ENCODE results near the gene C1orf226. TPM values are rescaled to one million over a fixed set of nuclear protein-coding genes. Genes with fewer than 3 reads are reported as not detected.
A peak's percentile ranks its signal among the peaks of the same experiment; 100 is the strongest.

Gene C1orf226
- total RNA-seq, 2 experiments from 2014 or later = not detected

DNA sequence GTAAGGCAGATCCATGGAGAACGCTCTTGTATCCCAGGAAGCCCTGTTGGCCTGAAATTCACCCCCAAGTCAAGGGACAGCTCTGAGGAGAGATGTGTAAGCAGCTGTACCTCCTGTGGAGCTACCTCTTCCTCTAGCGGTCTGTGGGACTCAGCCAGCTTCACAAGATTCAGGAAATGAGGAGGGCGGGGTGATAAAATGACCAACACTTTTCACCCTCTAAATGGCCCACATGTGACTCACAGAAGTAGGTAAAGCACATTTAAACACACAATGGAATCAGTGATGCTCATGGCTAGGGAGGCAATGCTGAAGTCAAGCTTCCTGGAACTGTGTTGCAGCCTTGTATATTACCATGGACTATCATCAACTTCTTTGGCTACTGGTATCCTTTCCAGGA, 30.5 kb downstream of the C1orf226 start, which contains the start of gene SH2D1B:
Gene SH2D1B, minus strand, starts transcription at position 135 of the 400 bp plus-strand sequence. Its CDS starts 120 bp downstream, at position 15.
- Histone ChIP-seq H3K36me3 (ENCODE audit: insufficient read depth, low read length) (no peaks in the 10 kb centered on the region), H3K9me3 (ENCODE audit: control insufficient read depth in 1 of 2, insufficient read depth in 1 of 2, low read length in 2 of 2) (no peaks in the 10 kb centered on the region), H3K27ac (ENCODE audit: low read depth in 1 of 2, low read length in 2 of 2) (no peak within 1 kb of the TSS), H3K4me1 (ENCODE audit: insufficient read depth, low read length) (no peaks in the 10 kb centered on the region), H3K4me3 (ENCODE audit: low read length) (no peak within 1 kb of the TSS), H3K27me3 (ENCODE audit: control insufficient read depth in 1 of 2, insufficient read depth in 2 of 2, low read length in 2 of 2) (peaks cover 8 to 10% of the 10 kb centered on the region in 2 experiments)
- no peaks in the 10 kb centered on the region for H3K36me3 Mint-ChIP-seq (ENCODE audit: low read depth)
- POLR2A ChIA-PET = no interaction called here
- H3K4me1 Mint-ChIP-seq (ENCODE audit: low read depth) = no peaks in the 10 kb centered on the region
- peak in 1 of 14 experiments; percentile 16 for DNase-seq
- CTCF ChIA-PET = no interaction called here
- H3K27ac Mint-ChIP-seq = no peak within 1 kb of the TSS
- ATAC-seq (ENCODE audit: poor library complexity) = no peak
- H3K4me3 Mint-ChIP-seq = no peak within 1 kb of the TSS
- intact Hi-C loops (cut with DNase I, micrococcal nuclease) = no loop called here
- TF ChIP-seq, protein P1, sequence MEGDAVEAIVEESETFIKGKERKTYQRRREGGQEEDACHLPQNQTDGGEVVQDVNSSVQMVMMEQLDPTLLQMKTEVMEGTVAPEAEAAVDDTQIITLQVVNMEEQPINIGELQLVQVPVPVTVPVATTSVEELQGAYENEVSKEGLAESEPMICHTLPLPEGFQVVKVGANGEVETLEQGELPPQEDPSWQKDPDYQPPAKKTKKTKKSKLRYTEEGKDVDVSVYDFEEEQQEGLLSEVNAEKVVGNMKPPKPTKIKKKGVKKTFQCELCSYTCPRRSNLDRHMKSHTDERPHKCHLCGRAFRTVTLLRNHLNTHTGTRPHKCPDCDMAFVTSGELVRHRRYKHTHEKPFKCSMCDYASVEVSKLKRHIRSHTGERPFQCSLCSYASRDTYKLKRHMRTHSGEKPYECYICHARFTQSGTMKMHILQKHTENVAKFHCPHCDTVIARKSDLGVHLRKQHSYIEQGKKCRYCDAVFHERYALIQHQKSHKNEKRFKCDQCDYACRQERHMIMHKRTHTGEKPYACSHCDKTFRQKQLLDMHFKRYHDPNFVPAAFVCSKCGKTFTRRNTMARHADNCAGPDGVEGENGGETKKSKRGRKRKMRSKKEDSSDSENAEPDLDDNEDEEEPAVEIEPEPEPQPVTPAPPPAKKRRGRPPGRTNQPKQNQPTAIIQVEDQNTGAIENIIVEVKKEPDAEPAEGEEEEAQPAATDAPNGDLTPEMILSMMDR (IDR thresholded peaks at IDR 0.05) = no peak
- peaks cover 37% of the 10 kb centered on the region for H3K27me3 Mint-ChIP-seq
- H3K9me3 Mint-ChIP-seq = no peaks in the 10 kb centered on the region

DNA sequence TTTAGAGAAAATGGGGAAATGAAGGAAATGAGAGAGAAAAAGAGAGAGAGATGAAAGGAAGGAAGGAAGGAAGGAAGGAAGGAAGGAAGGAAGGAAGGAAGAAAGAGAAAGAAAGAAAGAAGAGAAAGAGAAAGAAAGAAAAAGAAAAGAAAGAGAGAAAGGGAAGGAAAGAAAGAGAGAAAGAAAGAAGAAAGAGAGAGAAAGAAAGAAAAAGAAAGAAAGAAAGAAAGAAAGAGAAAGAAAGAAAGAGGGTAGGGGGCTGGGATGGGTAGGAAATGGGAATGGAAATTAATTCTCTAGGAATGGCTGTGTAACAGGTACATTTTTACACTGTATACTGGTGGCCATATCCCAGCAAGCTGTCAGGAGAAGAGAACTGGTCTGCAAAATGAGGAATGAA, 34.7 kb downstream of the C1orf226 start:
- H3K9me3 ChIP-seq (ENCODE audit: control insufficient read depth in 1 of 2, insufficient read depth in 1 of 2, low read length in 2 of 2) = no peaks in the 10 kb centered on the region
- TF ChIP-seq, protein P1 (IDR thresholded peaks at IDR 0.05) = no peak
- no peak overlapping the region for H3K4me3 ChIP-seq (ENCODE audit: low read length)
- no peak overlapping the region for H3K27ac Mint-ChIP-seq
- ChIA-PET CTCF (no interaction called here), POLR2A (no interaction called here)
- DNase-seq = no peak
- intact Hi-C loops (cut with DNase I, micrococcal nuclease) = no loop called here
- H3K9me3 Mint-ChIP-seq = no peaks in the 10 kb centered on the region
- no peaks in the 10 kb centered on the region for H3K4me1 ChIP-seq (ENCODE audit: insufficient read depth, low read length)
- peaks cover 10 to 20% of the 10 kb centered on the region in 2 experiments for H3K27me3 ChIP-seq (ENCODE audit: control insufficient read depth in 1 of 2, insufficient read depth in 2 of 2, low read length in 2 of 2)
- H3K36me3 Mint-ChIP-seq (ENCODE audit: low read depth) = no peaks in the 10 kb centered on the region
- ATAC-seq (ENCODE audit: poor library complexity) = no peak
- no peak overlapping the region for H3K4me3 Mint-ChIP-seq
- H3K36me3 ChIP-seq (ENCODE audit: insufficient read depth, low read length) = no peaks in the 10 kb centered on the region
- H3K4me1 Mint-ChIP-seq (ENCODE audit: low read depth) = no peaks in the 10 kb centered on the region
- H3K27ac ChIP-seq (ENCODE audit: low read depth in 1 of 2, low read length in 2 of 2) = no peak overlapping the region
- H3K27me3 Mint-ChIP-seq = peaks cover 55% of the 10 kb centered on the region

DNA sequence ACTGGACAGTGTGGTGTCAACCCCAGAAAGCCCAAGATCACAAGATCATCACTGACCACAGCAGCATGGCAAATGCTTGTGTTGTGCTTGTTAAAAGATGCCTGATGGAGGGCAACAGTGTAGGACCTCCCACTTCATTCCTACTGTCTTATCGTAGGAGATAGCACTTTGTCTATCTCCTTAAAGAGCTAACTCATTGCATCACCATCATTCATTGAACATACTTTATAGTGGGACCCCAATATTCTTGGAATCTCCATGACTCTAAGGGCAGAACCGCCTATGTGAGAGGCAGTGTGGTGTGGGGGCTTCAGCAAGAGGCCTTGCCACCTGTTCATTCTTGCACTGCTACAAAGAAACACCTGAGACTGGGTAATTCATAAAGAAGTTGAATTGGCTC, 35.4 kb downstream of the C1orf226 start:
- peaks cover 10 to 22% of the 10 kb centered on the region in 2 experiments for H3K27me3 ChIP-seq (ENCODE audit: control insufficient read depth in 1 of 2, insufficient read depth in 2 of 2, low read length in 2 of 2)
- Mint-ChIP-seq H3K9me3 (no peaks in the 10 kb centered on the region), H3K4me1 (ENCODE audit: low read depth) (no peaks in the 10 kb centered on the region), H3K27me3 (peaks cover 55% of the 10 kb centered on the region), H3K4me3 (no peak overlapping the region), H3K36me3 (ENCODE audit: low read depth) (no peaks in the 10 kb centered on the region), H3K27ac (no peak overlapping the region)
- no peaks in the 10 kb centered on the region for H3K36me3 ChIP-seq (ENCODE audit: insufficient read depth, low read length)
- TF ChIP-seq, protein P1 (IDR thresholded peaks at IDR 0.05) = no peak
- no peak overlapping the region for H3K27ac ChIP-seq (ENCODE audit: low read depth in 1 of 2, low read length in 2 of 2)
- ChIA-PET CTCF (no interaction called here), POLR2A (no interaction called here)
- no peak for DNase-seq
- intact Hi-C loops (cut with DNase I, micrococcal nuclease) = no loop called here
- no peak overlapping the region for H3K4me3 ChIP-seq (ENCODE audit: low read length)
- H3K9me3 ChIP-seq (ENCODE audit: control insufficient read depth in 1 of 2, insufficient read depth in 1 of 2, low read length in 2 of 2) = no peaks in the 10 kb centered on the region
- H3K4me1 ChIP-seq (ENCODE audit: insufficient read depth, low read length) = no peaks in the 10 kb centered on the region
- no peak for ATAC-seq (ENCODE audit: poor library complexity)

All from CD4-positive, alpha-beta T cell (primary cell).